Mesendoderm (in vitro differentiated cells): ENCODE results near the gene TACR1.
"Not testable (repeated sequence)": the region's sequence is repeated elsewhere in the genome, so short reads cannot be mapped to it uniquely, and the experiment has no call there.

ENCODE experiments used
- DNase-seq: peaks from one replicate; pipeline ENCODE4 v3.0.0; 2013
- H2AK5ac ChIP-seq: 2 replicates; pipeline ENCODE4 v1.6.1; 2013; ENCODE audit warnings: low read length, inconsistent platforms
- H2BK120ac ChIP-seq: 2 replicates; pipeline ENCODE4 v1.6.1; 2013; ENCODE audit warnings: low read depth, mild to moderate bottlenecking, low read length, moderate library complexity, mixed read lengths
- H2BK15ac ChIP-seq: replicated peaks from 2 replicates; pipeline ENCODE4 v1.6.1; 2013; ENCODE audit warnings: low read depth, mild to moderate bottlenecking, moderate library complexity
- H2BK5ac ChIP-seq: 2 replicates; pipeline ENCODE4 v1.6.1; 2013; ENCODE audit warnings: low read length, inconsistent platforms
- H3K18ac ChIP-seq: 2 replicates; pipeline ENCODE4 v1.6.1; 2013; ENCODE audit warnings: mild to moderate bottlenecking, low read length, mixed read lengths
- H3K23ac ChIP-seq: one replicate; pipeline ENCODE4 v1.6.1; 2013; ENCODE audit warnings: low read length
- H3K27ac ChIP-seq: 2 replicates; pipeline ENCODE4 v1.5.1; 2013; ENCODE audit warnings: low read depth, mild to moderate bottlenecking, inconsistent platforms, low read length, moderate library complexity
- H3K27me3 ChIP-seq: 2 replicates; pipeline ENCODE4 v1.6.1; 2013; ENCODE audit warnings: low read length, control low read depth, mild to moderate bottlenecking, inconsistent platforms; ENCODE audit not compliant: insufficient read depth, poor library complexity
- H3K36me3 ChIP-seq: 2 replicates; pipeline ENCODE4 v1.6.1; 2013; ENCODE audit warnings: low read length, inconsistent platforms; ENCODE audit not compliant: control insufficient read depth, insufficient read depth
- H3K4ac ChIP-seq: one replicate; pipeline ENCODE4 v1.6.1; 2013; ENCODE audit warnings: low read depth, mild to moderate bottlenecking, low read length, moderate library complexity
- H3K4me1 ChIP-seq: 2 replicates; pipeline ENCODE4 v1.6.1; 2013; ENCODE audit warnings: low read depth, low read length, inconsistent platforms; ENCODE audit not compliant: control insufficient read depth
- H3K4me2 ChIP-seq: 2 replicates; pipeline ENCODE4 v1.6.1; 2013; ENCODE audit warnings: low read length
- H3K4me3 ChIP-seq: 2 replicates; pipeline ENCODE4 v1.5.1; 2013; ENCODE audit warnings: mild to moderate bottlenecking, low read length
- H3K56ac ChIP-seq: one replicate; pipeline ENCODE4 v1.6.1; 2013; ENCODE audit warnings: low read length
- H3K79me1 ChIP-seq: 2 replicates; pipeline ENCODE4 v1.6.1; 2013; ENCODE audit warnings: low read length, inconsistent platforms
- H3K79me2 ChIP-seq: 2 replicates; pipeline ENCODE4 v1.6.1; 2013; ENCODE audit warnings: mild to moderate bottlenecking, low read length; ENCODE audit not compliant: control insufficient read depth, insufficient read depth
- H3K9ac ChIP-seq: 2 replicates; pipeline ENCODE4 v1.6.1; 2013; ENCODE audit warnings: low read length, inconsistent platforms
- H4K5ac ChIP-seq: one replicate; pipeline ENCODE4 v1.6.1; 2013; ENCODE audit warnings: low read length
- H4K8ac ChIP-seq: one replicate; pipeline ENCODE4 v1.6.1; 2013; ENCODE audit warnings: low read depth, mild to moderate bottlenecking, control low read depth, low read length, moderate library complexity
- whole genome bisulfite sequencing: extraction: QIAGEN DNeasy Blood & Tissue Kit; methylation state at CpG from one replicate; pipeline ENCODE4 v1.1.7; 2013; ENCODE audit warnings: low lambda C conversion rate, missing lambda C conversion rate; ENCODE audit not compliant: insufficient coverage; ENCODE audit errors: extremely low coverage; 5-methylcytosine and 5-hydroxymethylcytosine counted together

Gene TACR1

GRCh38 chr2:75058427-75058826, 140.9 kb downstream of the TACR1 start:
- no peak overlapping the region for H3K4me2 ChIP-seq
- H3K18ac ChIP-seq = peak overlapping the region; percentile 90
- peak overlapping the region; percentile 76 for H3K56ac ChIP-seq
- no peak overlapping the region for H4K5ac ChIP-seq
- no peak overlapping the region for H3K23ac ChIP-seq
- peak overlapping the region; percentile 95 for H2BK120ac ChIP-seq
- no CpG with 5 or more reads among the region's 1 CpG for WGBS
- no peak overlapping the region for H2BK5ac ChIP-seq
- H2BK15ac ChIP-seq = no peak overlapping the region
- no peaks in the 10 kb centered on the region for H3K27me3 ChIP-seq
- H3K4me1 ChIP-seq = peaks cover 13% of the 10 kb centered on the region
- no peak for DNase-seq
- no peak overlapping the region for H2AK5ac ChIP-seq
- H3K79me1 ChIP-seq = no peaks in the 10 kb centered on the region
- H3K36me3 ChIP-seq = no peaks in the 10 kb centered on the region
- H3K4me3 ChIP-seq = no peak overlapping the region
- peak overlapping the region; percentile 15 for H3K9ac ChIP-seq
- no peaks in the 10 kb centered on the region for H3K79me2 ChIP-seq
- no peak overlapping the region for H3K27ac ChIP-seq
- H4K8ac ChIP-seq = no peak overlapping the region
- H3K4ac ChIP-seq = no peak overlapping the region

GRCh38 chr2:75057150-75057549, 142.2 kb downstream of the TACR1 start:
- not testable (repeated sequence) for H3K4ac ChIP-seq, H3K18ac ChIP-seq, H4K5ac ChIP-seq, H3K4me2 ChIP-seq, H3K27me3 ChIP-seq, H2BK120ac ChIP-seq, H2BK15ac ChIP-seq, H3K36me3 ChIP-seq, H3K79me2 ChIP-seq, H4K8ac ChIP-seq, H3K4me3 ChIP-seq, H3K79me1 ChIP-seq, H2AK5ac ChIP-seq, H3K23ac ChIP-seq
- peak; percentile 57 for DNase-seq
- H3K4me1 ChIP-seq = peaks cover 14% of the 10 kb centered on the region
- peak overlapping the region; percentile 26 for H3K56ac ChIP-seq
- no CpG with 5 or more reads among the region's 5 CpGs for WGBS
- H3K9ac ChIP-seq = peak overlapping the region; percentile 0
- H2BK5ac ChIP-seq = peak overlapping the region; percentile 1
- H3K27ac ChIP-seq = peak overlapping the region; percentile 71

- peak overlapping the region; percentile 96 for H3K18ac ChIP-seq
- H3K4me1 ChIP-seq = peaks cover 14% of the 10 kb centered on the region
- H3K27me3 ChIP-seq = no peaks in the 10 kb centered on the region
- H3K79me2 ChIP-seq = no peaks in the 10 kb centered on the region
- H2BK15ac ChIP-seq = no peak overlapping the region
- H3K4me3 ChIP-seq = no peak overlapping the region
- H3K56ac ChIP-seq = peak overlapping the region; percentile 84
- WGBS = no CpG with 5 or more reads among the region's 10 CpGs
- peak overlapping the region; percentile 89 for H2BK5ac ChIP-seq
- no peak overlapping the region for H4K8ac ChIP-seq
- H3K4me2 ChIP-seq = no peak overlapping the region
- no peaks in the 10 kb centered on the region for H3K79me1 ChIP-seq
- H2AK5ac ChIP-seq = no peak overlapping the region
- H2BK120ac ChIP-seq = peak overlapping the region; percentile 65
- no peak overlapping the region for H3K23ac ChIP-seq
- peak; percentile 92 for DNase-seq
- H3K4ac ChIP-seq = peak overlapping the region; percentile 99
- H3K27ac ChIP-seq = peak overlapping the region; percentile 96
- peak overlapping the region; percentile 22 for H3K9ac ChIP-seq
- H4K5ac ChIP-seq = no peak overlapping the region
- no peaks in the 10 kb centered on the region for H3K36me3 ChIP-seq
These were observed 143.3 kb downstream of the TACR1 start for GRCh38 chr2:75055820-75056675.

GRCh38 chr2:75055142-75055819, 144.0 kb downstream of the TACR1 start:
- peak overlapping the region; percentile 84 for H3K56ac ChIP-seq
- no peak overlapping the region for H4K5ac ChIP-seq
- no peak overlapping the region for H2BK120ac ChIP-seq
- no peaks in the 10 kb centered on the region for H3K27me3 ChIP-seq
- no peak overlapping the region for H3K4me3 ChIP-seq
- H3K4ac ChIP-seq = peak overlapping the region; percentile 99
- H3K4me2 ChIP-seq = no peak overlapping the region
- no CpG with 5 or more reads among the region's 6 CpGs for WGBS
- H3K79me1 ChIP-seq = no peaks in the 10 kb centered on the region
- H2BK5ac ChIP-seq = peak overlapping the region; percentile 89
- no peaks in the 10 kb centered on the region for H3K79me2 ChIP-seq
- H2BK15ac ChIP-seq = peak overlapping the region; percentile 13
- H3K4me1 ChIP-seq = peaks cover 14% of the 10 kb centered on the region
- no peaks in the 10 kb centered on the region for H3K36me3 ChIP-seq
- H2AK5ac ChIP-seq = peak overlapping the region; percentile 73
- peak overlapping the region; percentile 84 for H3K23ac ChIP-seq
- peak; percentile 65 for DNase-seq
- no peak overlapping the region for H4K8ac ChIP-seq
- H3K9ac ChIP-seq = peak overlapping the region; percentile 44
- peak overlapping the region; percentile 96 for H3K27ac ChIP-seq
- H3K18ac ChIP-seq = peak overlapping the region; percentile 96

- no peak overlapping the region for H3K9ac ChIP-seq
- H3K18ac ChIP-seq = no peak overlapping the region
- no peak overlapping the region for H3K4me3 ChIP-seq
- no peaks in the 10 kb centered on the region for H3K79me1 ChIP-seq
- no peak overlapping the region for H2BK15ac ChIP-seq
- H2BK120ac ChIP-seq = no peak overlapping the region
- no peak overlapping the region for H3K4me2 ChIP-seq
- H4K8ac ChIP-seq = no peak overlapping the region
- no peaks in the 10 kb centered on the region for H3K27me3 ChIP-seq
- DNase-seq = no peak
- WGBS = no CpG with 5 or more reads among the region's 2 CpGs
- no peaks in the 10 kb centered on the region for H3K36me3 ChIP-seq
- no peaks in the 10 kb centered on the region for H3K79me2 ChIP-seq
- no peak overlapping the region for H3K4ac ChIP-seq
- no peak overlapping the region for H3K56ac ChIP-seq
- no peak overlapping the region for H3K23ac ChIP-seq
- H4K5ac ChIP-seq = no peak overlapping the region
- no peak overlapping the region for H2AK5ac ChIP-seq
- peaks cover 14% of the 10 kb centered on the region for H3K4me1 ChIP-seq
- H3K27ac ChIP-seq = no peak overlapping the region
- H2BK5ac ChIP-seq = no peak overlapping the region
These were observed 145.0 kb downstream of the TACR1 start for GRCh38 chr2:75054296-75054695.
